Activated CD8-positive, alpha-beta memory T cell treated with anti-CD3 and anti-CD28 coated beads, Interleukin-2, amount 50 U/mL, for 1 hour (primary cell): ENCODE measurements around the gene ZNF469.

ENCODE experiments used
- DNase-seq: peaks from one replicate; pipeline ENCODE4 v3.0.0-alpha.2; 2020; ENCODE audit errors: extremely low read depth

Gene ZNF469

DNA sequence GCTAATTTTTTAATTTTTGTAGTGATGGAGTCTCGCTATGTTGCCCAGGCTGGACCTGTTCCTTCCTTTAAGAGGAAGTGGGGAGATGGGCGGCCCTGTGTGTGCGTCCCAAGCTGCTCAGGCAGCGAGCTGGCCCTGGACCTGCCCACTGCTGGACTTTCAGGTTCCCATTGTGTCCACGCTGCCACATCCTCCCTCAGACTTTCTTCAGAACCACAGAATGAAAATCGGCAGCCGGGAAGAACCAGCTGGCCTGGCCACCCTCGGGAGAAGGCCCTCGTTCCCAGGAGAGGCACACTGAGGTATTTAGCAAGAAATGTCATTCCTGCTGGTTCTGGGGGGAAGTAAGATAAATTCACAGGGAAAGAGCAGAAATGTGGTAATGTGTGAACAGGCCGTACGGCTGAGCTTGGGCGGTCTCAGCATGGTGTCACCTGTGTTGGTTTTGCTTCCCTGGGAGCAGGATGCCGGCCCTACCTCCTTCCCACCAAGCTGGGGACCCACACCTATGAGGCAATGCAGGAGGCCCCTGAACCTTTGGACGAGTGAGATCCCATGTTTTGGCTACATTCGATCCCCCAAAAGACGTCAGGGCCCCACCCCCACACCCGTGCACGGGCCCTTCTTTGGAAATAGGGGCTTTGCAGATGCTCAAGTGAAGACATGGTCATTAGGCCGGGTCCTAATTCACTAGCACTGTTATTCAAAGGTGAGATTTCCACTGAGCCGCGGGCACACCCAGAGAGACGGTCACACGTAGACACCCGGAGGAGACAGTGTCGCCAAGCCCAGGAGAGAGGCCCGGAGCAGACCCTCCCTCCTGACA is 35.9 kb upstream of the ZNF469 start:
- no peak for DNase-seq

DNA sequence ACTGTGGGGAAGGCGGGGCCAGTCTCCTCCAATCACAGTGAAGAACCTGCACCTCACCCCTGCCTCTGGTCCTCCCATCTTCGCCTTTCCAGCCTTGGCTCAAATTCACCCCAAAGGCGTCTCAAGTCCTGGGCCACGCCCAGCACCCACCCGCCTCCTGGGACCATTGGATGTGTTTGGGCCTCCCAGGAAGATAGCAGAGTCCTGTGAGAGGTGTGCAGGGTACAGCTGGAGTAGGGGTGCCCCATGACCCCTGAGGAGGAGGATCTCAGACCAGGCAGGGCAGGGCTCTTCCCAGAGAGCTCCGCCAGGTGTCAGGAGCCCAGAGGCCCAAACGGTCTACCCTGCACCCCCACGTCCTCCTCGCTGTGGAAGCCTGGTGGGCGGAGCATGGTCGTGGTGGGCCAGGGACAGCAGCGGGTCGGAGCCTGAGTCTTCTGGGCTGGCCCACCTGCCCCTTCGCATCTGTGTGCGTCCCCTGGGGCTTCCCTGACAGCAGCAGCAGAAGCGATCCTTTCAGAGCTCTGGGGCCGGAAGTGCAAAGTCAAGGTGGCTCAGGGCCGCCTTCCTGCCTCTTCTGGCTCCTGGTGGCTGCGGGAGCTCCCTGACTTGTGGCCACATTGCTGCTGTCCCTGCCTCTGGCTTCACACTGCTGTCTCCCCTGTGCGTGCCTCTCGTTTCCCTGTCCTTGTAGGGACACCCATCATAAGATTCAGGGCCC is 34.9 kb upstream of the ZNF469 start:
- DNase-seq = no peak

DNA sequence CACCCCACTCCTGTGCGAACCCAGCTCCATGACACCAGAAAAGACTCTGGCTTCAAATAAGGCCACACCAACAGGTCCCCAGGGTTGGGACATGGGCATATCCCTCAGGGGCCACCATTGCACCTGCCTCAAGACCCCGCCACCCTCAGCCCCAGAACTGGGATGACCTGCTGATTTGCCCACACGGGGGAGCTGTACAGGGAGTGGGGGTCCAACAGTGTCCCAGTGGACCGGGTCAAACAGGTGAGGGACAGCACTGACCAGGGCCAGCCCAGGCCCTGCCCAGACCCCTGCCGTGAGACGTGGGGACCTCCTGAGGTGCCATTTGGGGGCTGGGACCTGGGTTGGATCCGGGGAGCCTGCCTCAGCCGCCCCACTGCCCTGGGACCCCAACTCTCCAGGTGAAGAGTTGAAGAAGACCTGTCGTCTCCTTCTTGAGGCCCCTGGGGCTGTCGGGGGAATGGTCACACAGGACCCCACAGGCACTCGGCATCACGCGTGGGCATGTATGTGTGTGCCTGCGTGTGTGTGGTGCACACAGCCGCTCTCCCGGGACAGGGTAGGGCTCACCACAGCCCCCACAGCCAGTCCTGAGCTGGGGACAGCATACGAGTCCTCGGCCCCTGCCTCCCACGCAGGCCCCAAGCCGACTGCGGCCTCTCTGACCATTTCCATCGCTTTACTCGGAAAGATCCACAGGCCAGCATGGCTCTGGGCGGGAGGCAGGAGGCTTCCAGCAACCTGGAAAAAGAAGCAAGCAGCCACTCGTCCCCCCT is 34.2 kb upstream of the ZNF469 start:
- no peak for DNase-seq

DNA sequence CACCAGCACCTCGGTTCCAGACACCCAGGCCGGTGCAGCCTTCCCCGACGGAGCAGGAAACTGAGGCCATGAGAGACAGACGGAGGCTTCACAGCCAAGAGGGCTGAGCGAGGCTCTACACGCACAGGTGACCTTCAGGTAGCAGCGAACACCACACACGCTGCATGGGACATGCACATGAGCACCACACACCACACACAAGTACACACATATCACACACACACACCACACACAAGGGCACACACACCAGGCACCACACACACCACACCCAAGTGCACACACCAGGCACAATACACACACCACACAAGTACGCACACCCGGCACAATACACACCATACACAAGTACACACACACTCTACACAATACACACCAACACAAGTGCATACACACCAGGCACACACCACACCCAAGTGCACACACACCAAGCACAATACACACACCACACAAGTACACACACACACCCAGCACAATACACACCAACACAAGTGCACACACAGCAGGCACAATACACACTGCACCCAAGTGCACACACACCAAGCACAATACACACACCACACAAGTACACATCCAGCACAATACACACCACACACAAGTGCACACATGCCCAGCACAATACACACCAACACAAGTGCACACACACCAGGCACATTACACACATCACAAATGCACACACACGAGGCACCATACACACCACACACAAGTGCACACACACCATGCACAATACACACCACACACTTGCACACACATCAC is 33.4 kb upstream of the ZNF469 start:
- no peak for DNase-seq

DNA sequence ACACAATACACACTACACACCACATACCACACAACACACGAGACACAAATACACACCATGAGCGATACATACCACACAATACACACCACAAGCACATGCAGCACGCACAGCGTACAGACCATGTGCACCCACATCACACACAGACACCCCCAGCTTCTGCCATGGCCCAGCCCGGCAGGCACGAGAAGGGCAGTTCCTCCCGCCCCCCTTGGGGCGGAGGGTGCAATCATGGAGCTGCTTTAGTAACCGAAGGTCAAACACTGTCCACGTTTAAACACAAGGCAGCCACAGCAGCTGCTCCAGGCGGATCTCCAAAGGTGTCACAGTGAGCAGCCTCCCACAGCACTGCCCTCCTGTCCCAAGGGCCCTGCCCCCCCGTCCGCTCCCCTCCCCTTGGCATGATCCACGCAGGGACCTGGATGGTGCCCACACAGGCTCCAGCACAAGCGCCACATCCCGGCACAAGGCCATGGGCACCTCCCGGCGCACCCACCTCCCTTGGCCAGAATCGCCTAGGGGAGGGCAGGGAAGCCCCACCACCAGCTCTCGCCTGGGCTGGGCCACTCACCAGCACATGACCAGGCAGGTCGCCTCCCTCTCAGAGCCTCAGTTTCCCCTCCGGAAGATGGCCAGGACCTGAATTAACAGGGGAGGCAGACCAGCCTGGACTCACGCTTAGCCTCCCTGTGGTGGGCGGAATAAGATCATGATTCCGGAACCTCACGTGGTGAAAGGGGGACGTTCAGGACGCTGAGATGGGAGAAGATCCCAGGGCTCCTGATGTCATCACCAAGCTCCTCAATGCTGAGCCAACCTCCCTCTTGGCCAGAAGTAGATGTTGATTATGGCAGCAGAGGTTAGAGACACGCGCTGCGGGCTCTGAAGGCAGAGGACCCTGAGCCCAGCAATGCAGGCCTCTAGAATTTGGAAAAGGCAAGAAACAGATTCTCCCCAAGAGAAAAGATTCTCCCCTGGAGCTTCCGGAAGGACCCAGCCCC is 32.6 kb upstream of the ZNF469 start:
- DNase-seq = no peak

DNA sequence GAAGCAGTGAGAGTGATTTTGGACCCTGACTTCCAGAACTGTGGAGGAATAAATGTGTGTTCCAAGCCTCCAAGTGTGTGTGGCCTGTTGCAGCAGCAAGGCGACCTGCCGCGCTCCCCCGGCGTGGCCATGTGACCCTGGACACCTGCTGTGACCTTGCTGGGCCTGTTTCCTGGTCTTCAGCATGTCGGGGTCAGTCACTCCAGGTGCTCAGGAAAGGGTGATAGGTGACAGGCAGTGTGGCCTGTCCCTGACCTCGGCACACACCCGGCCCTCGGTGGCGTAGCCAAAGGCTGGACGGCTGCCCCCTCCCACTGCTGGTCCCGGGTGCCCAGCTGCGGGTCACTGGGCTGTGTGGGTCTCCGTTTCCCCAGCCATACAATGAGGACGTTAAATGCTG is 31.8 kb upstream of the ZNF469 start:
- DNase-seq = no peak

DNA sequence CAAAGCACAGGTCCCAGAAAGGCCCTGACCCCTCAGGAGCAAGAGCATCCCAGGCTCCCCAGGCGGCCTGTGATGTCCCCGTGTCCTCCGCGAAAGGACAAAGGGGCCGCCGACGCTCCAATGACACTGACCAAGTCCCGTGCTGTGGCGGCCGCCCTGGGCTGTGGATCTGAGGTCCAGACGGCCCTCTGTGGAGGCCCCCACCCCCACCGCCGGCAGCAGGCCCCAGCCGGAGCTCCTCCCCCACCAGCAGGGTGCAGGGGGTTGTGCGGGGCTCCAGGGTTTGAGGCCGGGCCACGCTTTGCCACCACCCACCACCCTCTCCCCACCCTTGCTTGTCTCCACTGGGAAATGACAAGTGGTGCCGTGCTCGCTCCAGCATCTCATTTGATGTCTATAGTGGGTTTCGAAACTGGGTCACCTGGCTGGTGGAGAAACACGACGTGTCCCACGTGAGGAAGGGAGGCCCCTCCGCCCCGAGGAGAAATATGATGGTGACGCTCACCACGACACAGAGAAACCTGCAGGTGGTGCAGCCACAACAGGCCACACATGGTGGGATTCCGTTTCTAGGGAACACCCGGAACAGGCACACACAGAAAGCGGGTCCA is 31.2 kb upstream of the ZNF469 start:
- no peak for DNase-seq

DNA sequence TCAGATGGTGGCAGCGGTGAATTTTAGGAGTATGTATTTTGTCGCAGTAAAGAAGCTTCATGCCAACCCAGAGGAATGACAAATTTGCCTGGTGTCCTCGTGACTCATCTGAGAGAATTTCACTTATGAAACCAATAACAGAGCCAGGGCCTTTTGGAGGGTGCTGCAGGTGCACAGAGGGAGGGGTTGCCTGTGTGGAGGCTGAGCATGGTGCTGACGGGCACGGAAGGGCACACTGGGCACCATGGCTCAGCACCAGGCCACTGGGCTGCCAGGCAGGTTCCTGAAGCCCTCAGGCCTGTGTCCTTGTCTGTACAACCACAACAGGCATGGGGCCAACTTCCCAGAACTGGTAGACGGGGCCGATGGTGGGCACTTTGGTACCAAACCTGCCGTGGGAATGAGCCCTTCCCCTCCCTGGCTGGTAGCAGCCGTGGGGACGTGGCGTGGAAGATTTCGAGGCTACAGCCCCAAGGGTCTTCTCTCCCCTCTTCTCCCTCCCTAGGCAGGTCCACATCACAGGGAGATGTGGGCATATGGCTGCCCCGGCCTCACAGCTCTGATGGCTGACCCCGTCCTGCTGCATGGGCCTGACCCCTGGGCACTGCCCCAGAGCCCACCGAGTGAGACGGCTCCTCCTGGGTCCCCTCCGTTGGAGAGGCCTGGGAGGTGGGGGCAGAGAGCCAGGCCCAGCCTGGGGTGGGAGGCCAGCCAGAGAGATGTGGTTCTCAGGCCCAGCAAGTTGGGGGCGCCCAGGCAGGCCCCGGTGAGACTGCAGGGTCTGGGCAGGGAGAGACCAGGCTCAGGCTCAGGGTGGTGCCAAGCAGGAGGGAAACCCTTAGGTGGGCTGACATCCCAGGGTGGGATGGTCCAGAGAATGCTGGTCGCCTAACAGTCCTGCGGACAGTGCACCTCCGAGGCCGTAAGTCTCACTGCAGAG is 30.2 kb upstream of the ZNF469 start:
- no peak for DNase-seq

DNA sequence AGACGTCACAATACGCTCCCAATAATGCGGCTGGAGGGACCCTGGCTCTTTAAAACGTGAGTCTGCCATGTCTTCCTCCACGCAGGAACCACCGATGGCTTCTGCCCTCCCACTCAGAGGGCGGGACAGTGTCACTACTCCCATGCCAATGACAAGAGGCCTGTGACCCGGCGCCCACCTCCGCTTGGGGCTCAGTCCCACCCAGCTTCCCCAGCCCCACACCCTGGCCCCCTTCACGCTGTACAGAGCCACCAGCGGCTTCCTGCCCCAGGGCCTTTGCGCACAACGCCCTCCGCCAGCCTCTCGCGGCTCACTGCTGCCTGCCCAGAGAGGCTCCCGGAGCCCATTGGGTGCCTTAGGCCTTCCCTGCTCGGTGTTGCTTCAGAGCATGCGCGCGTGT is 29.5 kb upstream of the ZNF469 start:
- no peak for DNase-seq

DNA sequence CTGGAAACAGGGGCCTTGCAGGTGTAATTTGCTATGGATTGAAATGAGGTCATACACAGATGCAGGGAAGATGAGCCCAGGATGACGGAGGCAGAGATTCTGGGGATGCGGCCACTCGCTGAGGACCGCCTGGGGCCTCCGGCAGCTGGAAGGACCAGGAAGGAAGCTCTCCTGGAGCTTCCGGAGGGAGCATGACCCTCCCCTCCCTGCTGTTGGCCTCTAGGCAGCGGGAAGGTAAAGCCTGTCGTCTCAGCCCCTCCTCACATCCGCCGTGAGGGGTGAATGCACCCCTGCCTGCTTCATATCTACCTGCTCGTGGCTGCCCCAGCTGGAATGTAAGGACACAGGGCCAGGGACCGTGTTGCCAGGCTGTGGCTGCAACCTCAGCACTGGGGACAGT is 29.1 kb upstream of the ZNF469 start:
- DNase-seq = no peak

DNA sequence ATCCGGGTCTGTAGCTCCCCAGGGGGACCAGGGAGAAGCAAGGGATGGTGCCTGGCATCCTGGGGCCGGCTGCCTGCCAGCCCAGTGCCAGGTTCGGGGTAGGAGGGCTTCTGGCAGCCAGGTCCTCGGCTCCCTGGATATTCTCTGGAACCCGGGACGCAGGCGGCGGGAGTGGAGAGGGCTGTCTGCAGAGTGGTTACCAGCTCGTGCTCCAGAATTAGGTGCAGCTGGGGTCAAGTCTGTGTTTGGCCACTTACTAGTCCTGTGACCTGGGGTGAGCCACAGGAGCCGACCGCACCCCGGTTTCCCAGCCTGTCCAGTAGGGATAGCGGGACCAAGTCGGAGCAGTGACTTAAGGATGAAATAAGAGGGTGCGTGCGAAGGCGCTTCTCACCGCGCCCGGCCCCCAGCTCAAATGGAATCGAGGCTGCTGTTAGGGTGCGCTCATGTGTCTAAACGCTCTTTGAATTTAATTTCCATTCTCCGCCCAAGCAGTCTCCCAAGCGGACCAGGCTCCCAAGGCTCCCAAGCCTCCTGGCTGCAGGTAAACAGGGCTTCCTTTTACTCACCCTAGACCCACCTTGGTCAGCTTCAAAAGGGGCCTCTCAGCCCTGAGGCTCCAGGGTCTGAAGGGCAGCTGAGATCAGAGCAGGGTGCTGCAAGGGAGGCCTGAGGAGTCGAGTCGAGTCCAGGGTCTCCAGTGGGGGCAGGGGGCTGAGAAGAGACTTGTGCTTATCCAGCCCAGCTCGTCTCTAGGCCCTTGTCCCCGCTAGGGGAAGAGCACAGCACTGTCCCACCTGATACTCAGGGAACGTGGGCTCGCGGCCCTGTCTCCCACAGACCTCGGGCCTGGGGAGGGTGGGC is 28.3 kb upstream of the ZNF469 start:
- DNase-seq = no peak

DNA sequence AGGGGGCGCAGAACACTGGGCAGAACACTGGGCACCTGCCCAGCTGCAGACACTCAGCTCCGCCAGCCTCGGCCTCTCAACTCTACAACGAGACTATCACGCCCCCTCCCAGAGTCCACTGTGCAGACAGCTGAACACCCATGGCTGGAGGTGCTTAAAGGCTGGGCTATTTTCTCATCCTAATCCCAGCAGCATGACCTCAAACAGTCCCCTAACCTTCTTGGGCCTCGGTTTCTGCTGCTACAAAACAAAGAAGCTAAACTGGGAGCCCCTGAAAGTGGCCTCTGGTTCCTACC is 27.7 kb upstream of the ZNF469 start:
- no peak for DNase-seq

DNA sequence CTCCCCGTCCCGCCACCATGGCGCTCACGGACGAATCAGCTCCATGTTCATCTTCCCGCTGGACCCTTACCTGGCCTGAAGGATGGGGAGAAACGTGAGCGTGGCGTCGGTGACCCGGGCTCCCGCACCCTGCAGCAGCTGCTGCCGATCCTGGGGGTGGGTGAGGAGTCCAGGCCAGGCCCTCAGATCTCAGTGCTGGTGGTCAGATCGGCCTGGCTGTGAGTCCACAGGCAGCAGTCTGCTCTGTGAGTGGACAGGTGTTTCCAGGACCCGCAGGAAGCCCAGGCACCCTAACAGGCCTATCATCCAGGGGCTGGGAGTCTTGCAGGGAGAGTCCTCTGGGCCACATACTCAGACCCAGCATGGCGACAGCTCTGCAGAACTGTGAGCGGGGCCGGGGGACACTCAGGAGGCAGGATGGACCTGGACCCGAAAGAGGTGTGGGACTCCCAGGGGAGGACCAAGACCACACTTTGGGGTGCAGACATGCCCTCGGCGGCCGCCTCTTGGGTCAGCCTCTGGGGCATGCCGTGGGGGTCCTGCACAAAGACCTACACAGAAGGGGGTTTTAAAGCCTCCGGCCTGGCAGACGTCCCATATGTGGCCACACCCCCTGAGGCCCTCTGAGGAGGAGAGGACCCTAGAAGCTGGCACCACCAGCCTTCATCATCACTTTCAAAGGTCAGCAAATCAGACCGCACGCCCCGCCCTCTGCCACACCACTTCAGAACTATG is 27.2 kb upstream of the ZNF469 start:
- DNase-seq = no peak

DNA sequence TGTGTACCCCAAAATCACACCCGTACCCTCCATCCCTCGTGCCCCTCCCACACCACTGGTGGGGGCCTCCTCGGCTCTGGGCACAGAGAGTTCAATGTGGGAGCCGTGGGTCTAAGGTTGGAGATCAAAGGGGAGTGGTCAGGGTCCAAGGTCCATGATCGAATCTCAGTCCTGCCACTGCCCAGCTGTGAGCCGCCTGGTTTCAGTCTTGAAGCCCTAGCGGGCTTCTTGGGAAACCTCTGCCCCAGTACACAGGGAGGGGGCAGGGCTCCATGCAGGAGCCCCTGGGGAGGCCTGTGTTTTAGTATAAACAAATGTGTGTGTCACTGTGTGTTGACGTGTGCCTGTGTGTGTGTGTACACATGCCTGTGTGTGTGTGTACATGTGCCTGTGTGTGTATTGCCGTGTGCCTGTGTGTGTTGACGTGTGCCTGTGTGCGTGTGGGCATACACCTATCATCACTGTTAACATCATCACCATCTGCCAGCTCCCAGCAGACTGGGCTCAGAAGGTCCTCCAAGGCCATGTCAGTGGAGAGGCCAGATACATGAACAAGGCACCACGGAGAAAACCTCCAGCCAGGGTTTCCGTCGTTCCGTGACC is 26.5 kb upstream of the ZNF469 start:
- DNase-seq = no peak

DNA sequence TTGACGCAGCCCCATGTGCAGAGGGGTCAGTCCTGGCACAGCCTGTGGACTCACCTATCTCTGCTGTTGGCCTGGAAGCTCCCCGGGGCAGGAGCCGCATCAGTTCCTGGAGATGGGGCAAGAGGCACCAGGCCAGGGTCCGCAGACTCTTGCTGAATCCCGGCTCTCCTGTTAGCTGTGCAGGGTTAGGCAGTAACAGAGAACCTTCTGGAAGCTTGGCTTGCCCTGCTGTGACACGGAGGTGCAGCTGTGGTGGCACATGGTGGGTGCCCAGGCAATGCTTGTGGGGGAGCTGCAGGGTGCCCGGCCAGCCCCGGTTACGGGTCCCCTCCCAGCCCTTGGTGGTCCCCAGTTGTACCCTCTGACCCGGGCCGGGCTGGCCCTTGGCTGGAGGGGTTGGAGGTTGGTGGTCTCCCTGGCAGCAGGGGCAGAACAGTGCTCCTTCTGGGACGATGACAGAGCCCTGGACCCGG is 26.0 kb upstream of the ZNF469 start:
- DNase-seq = no peak

DNA sequence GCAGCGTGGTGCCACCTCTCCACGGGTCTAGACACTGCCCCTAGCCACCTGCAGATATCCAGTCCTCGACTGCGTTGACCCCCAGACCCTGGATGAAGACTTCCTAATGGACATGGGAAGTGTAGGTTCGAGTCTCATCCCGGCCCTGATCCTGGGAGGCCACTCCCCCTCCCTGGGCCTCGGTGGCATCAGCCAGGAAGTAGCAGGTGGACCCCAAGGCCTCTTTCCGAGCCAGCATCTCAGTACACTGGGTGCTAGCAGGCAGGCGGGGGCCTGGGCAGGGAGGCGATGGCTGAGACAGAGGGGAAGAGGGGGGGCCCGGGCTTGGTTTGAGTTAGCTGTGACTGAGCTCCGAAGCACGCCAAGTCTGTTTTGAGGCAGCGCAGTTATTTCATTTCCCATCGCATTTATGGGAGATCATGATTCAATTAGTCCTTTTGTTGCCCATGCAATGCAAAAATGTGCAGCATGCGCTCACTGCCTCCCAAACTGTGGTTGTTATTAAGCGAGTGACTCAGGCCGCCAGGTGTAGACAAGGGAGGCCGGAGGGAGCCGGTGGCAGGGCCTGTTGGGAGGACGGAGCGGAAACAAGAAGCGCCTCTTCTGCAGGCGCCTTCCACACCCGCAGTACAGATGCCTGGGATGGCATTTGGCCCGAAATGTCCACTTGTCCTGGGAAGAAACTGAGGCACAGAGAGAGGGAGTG is 25.3 kb upstream of the ZNF469 start:
- no peak for DNase-seq
